ENCODE results near the gene ZSCAN5A. TPM values are rescaled to one million over a fixed set of nuclear protein-coding genes. Genes with fewer than 3 reads are reported as not detected.
"Not testable (repeated sequence)": the region's sequence is repeated elsewhere in the genome, so short reads cannot be mapped to it uniquely, and the experiment has no call there.

ZSCAN5A gene
- total RNA-seq, 1 experiment from 2014 or later: 12.7 TPM

DNA sequence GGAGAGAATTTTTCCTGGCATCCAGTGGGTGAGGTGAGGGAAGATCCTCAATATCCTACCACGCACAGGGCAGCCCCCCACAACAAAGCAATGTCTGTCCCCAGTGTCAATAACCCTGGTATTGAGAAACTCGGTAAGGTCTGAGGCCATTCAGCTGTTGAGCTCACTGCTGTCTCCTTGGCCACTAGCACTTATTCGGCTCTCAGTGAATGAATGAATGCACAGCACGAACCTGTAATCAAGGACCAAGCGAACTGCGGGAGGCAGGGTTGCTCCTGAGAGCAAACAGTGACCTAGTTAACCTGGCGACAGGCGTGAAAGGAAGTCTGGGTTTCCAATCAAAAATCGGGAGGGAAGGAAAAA lies 640 bp downstream of the ZSCAN5A start:
- DNase-seq (ENCODE audit: low spot score): no peak

DNA sequence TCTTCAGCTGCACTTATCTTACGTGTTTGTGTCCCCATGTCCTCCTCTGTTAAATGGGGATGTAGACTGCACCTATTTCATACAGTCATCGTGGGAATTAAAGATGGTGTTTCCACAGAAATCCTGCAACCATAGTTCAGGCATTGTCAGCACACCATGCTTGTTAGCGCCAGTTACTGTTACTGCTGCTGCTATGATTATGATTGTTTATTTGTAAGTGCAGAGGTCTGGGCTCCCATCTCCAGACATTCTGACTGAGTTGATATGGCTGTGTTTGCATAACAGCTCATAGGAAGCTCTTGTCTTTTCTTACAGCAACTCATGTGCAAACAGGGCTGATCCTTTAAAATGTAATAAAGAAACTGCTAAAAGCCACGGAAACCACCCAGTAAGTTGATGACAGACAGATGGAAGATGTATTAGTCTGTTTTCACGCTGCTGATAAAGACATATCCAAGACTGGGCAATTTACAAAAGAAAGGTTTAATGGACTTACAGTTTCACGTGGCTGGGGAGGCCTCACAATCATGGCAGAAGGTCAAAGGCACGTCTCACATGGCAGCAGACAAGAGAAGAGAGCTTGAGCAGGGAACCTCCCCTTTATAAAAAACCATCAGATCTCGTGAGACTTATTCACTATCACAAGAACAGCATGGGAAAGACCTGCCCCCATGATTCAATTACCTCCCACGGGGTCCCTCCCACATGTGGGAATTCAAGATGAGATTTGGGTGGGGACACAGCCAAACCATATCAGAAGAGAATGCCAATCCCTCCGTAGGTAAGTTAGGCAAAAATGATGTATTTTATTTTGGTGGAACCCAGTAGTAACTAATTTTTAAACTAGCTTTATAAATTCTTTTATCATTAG lies 1.6 kb downstream of the ZSCAN5A start:
- no peak for DNase-seq (ENCODE audit: low spot score)

DNA sequence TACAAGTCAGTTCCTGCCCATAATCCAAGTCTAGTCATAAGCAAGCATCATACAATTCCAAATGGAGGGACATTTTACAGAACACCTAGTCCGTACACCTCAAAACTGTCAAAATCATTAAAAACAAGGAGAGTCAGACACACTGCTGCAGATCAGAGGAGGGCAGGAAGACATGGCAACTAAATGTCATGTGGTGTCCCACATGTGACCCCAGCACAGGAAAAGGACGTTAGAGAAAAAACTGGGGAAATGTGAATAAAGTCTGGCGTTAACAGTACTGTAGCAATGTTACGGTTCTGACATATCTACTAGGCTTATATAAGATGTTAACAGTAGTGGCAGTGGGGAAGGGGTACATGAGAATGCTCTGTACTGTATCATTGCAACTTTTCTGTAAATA lies 2.3 kb downstream of the ZSCAN5A start:
- DNase-seq (ENCODE audit: low spot score): no peak

DNA sequence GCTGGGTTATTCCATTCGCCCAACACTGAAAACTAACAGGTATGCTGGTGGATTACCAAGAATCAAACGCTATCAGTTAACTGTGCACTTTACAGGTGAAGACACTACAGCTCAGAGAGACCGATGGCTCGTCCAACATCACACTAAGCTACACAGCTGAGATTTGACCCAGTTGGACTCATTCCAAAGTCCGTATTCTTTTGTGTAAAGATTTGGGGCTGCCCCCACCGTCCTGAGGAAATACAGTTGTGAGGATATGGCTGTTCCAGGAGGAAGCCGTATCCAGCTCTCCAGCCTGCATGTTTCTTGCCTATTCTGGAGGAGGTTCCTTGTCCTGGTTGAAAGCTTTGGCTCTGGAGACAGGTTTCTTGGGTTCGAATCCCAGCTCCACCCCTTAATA lies 4.2 kb downstream of the ZSCAN5A start:
- no peak for DNase-seq (ENCODE audit: low spot score)

DNA sequence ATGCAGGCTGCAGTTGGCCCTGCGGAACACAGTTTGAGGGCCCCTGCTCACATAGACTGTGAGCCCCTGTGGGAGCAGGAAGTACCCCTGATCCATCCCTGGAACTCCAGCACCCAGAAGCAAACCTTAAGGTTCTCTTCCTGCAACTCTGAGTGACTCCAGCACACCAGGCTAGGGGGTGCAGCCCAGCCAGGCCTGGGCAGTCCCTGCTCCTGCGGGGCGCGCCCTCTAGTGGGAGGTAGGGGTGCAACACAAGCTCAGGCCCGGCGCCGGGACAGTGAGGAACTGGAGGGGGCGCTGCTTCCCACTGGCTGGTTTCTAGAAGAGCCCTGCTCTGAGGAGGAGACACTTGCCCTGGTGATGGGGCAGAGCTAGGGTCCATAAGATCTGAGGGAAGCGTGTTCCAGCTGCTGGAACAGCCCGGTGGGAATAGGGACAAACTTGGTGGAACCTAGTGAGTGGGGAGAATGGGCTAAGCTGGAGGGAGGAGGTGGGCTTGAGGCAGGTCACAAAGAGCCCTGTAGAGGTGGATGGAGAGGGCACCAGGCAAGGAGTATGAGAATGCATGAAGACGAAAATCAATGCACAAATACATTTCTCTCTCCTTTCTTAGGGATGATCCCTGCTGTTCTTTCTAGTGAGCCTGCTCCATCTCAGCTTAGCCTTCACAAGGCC lies 5.0 kb downstream of the ZSCAN5A start:
- DNase-seq (ENCODE audit: low spot score): peak; percentile 74

DNA sequence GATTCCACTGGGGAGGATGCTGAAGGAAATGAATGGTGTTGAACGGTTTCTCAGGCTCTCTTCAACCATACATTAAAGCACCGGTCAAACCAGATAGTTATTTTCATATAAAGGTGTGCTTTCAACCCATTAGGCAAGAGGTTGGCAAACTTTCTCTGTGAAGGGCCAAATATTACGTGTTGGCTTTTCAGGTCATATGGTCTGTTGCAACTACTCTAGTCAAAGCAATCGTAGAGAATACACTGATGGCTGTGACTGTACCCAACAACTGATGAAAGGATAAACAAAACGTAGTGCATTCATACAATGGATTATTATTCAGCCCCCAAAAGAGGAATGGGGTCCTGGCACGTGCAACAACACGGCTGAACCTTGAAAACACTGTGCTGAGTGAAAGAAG lies 5.8 kb downstream of the ZSCAN5A start:
- no peak for DNase-seq (ENCODE audit: low spot score)

DNA sequence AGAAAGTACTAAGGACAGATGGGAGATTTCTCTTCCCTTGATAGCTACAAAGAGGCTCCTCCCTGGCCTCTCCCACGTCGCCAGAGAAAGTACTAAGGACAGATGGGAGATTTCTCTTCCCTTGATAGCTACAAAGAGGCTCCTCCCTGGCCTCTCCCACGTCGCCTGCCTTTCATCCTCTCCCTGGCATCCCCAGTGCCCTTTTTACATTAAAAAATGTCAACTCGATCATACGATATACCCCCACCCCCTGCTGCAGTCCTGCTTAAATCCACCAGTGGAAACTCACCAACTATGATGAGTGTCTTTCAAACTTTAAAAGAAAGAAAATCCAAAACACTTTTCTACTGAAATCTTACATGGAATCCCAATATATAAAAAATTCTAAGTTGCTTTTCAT lies 7.6 kb downstream of the ZSCAN5A start:
- DNase-seq (ENCODE audit: low spot score): not testable (repeated sequence)

DNA sequence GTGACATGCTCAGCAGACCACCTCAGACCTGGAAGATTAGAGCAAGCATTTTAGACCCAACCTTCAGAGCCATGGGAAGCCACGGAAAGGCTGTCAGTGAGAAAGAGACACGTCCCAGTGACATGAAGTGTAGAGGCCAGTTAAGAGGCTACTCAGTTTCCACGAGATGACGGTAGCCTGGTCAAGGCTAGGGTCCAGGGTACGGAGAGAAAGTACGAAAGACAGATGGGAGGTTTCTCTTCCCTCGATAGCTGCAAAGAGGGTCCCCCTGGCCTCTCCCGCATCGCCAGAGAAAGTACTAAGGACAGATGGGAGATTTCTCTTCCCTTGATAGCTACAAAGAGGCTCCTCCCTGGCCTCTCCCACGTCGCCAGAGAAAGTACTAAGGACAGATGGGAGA lies 8.6 kb downstream of the ZSCAN5A start:
- DNase-seq (ENCODE audit: low spot score): no peak

DNA sequence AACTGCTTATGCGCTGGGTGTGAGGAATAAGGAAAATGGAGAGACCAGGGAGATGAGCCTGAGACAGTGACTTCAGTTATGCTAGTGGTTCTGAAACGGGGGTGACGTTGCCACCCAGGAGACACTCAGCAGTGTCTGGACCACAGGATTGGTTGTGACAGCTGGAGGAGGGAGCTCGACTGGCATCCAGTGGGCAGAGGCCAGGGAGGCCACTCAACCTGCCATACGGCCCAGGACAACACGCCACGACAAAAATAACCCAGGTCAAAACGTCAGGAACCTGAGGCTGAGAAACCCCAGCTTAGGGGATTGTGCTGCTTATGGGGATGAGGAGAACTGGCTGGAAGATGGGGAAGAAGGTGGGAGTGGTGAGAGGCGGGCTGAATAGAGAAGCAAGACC lies 10.4 kb downstream of the ZSCAN5A start:
- DNase-seq (ENCODE audit: low spot score): no peak

DNA sequence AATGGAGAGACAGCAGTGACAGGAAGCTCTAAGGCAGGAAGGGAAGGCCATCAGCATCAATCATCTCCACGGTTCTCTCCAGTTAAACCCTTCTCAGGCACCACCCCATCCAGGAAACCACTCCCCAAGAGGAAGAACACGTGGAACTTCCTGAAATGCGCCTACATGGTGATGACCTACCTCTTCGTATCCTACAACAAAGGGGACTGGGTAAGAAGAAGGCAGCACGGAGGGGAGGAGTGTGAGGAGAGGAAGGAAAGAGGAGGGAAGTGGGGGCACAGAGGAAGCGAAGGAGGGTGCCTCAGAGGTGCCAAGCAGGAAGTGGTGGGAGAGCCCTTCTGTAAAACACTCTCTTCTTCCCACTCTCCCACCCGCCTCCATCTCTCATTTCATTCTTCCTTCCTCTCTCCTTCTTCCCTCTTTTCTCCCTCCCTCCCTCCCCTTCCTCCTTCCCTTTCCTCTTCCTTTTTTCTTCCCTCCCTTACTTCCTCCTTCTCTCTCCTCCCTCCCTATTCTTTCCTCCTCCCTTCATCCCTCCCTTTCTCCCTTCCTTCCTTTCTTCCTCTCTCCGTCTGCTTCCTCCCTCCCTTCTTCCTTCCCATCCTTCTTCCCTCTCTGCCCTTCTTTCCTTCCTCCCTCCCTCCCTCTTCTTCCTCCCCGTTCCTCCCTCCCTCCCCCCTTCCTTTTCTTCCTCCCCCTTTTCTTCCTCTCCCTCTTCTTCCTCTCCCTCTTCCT lies 12.6 kb downstream of the ZSCAN5A start:
- no peak for DNase-seq (ENCODE audit: low spot score)

DNA sequence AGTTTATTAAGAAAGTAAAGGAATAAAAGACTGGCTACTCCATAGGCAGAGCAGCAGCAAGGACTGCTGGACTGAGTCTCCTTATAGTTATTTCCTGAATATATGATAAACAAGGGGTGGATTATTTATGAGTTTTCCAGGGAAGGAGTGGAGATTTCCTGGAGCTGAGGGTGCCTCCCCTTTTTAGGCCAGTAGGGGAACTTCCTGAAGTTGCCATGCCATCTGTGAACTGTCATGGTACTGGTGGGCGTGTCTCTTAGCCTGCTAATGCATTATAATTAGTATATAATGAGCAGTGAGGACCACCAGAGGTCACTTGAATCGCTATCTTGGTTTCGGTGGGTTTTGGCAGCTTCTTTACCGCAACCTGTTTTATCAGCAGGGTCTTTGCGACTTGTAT lies 13.5 kb downstream of the ZSCAN5A start:
- DNase-seq (ENCODE audit: low spot score): no peak

DNA sequence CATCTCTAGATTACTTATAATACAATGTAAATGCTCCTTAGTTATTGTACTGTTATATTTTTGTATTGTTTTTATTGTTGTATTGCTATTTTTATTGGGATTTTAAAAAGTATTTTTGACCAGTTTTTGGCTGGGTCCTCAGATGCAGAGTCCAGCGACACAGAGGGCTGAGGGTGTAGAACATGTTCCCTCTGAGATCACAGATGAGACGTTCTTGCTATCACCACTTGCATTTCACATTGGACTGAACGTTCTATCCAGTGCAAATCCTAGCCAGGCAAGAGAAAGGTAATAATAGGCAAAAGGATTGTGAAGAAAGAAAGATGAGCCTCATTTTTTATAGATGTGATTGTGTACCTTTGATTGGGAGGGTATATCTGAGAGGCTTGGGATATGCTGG lies 15.0 kb downstream of the ZSCAN5A start:
- DNase-seq (ENCODE audit: low spot score): no peak

DNA sequence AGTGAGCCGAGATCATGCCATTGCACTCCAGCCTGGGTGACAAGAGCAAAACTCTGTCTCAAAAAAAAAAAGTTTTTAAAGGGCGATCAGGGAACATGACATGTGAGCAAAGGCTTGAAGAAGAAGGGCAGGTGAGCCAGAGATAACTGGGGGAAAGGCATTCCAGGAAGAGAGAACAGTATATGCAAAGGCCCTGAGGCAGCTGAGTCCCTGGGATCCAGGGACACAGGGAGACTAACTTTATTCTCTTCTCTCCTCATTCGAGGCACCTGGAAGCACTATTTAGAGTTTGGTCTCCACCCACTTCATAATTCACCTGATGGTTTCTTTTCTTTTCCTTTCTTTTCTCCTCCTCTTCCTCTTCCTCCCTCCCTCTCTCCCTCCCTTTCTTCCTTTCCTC lies 17.6 kb downstream of the ZSCAN5A start:
- no peak for DNase-seq (ENCODE audit: low spot score)

DNA sequence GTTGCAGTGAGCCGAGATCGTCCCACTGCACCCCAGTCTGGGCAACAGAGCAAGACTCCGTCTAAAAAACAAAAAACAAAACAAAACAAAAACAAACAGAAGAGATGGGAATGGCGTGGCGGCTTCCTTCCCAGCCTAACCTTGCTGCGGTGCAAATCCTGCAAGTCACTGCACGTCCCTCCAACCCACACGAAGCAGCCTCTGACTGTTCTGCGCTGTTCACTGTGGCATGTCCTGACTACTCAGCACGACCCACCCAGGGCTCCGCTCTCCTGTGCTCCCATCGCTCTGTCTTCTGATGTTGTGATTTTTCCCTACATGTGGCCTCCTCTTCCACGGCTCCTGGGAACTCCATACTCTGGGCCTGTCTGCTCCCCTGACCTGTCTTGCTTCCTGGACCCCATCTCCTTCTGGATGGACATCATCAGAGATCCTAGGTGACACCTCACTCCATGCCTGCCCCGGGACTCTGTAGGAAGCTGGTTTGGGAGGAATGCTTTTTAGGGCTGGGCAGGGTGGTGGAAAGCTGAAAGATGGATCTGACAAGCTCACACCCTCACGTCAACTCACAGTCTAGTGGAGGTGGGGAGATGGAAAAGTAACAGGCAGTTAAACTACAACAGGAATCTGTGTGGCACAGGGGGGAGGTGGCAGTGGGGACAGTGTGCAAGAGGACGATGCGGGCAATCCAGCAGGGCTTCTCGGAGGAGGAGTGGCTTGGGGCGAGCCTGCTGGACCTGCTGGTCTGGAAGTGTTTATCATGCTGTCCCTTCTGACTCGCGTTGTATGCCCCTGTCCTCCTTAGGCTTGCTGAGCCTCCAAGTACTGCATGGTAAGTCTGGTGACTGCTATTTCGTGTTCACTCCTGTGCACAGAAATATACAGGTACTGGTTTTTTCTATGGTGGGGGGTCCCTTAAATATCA lies 18.8 kb downstream of the ZSCAN5A start:
- no peak for DNase-seq (ENCODE audit: low spot score)

DNA sequence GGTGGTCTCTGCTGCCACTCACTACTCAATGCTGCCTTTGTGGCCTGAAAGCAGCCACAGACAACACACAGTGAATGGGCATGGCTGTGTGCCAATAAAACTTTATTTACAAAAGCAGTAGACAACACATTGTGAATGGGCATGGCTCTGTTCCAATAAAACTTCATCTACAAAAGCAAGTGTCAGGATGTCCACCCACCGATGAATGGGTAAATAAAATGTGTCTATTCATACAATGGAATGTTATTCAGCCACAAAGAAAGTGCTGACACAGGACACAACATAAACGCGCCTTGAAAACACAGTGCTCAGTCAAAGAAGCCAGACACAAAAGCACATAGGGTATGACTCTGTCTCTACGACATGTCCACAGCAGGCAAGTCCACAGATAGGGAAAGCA lies 20.1 kb downstream of the ZSCAN5A start:
- peak; percentile 55 for DNase-seq (ENCODE audit: low spot score)

DNA sequence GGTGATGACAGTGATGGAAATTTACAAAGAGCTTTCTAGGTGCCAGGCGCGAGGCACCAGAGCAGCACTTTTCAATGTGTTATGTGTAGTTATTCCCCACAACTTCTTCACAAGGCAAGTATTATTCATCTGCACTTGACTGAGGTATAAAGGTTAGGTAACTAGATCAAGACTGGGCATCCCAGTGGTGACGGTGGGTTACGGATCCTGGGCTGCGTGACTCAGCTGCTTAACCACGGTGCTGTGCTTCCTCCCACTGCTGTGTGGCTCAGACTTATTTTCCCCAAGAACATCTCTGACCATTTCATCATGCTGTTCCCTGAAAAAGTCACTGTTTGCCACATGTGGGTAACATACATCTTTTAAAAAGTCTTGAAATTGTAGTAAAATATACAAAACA lies 22.8 kb downstream of the ZSCAN5A start:
- DNase-seq (ENCODE audit: low spot score): no peak

DNA sequence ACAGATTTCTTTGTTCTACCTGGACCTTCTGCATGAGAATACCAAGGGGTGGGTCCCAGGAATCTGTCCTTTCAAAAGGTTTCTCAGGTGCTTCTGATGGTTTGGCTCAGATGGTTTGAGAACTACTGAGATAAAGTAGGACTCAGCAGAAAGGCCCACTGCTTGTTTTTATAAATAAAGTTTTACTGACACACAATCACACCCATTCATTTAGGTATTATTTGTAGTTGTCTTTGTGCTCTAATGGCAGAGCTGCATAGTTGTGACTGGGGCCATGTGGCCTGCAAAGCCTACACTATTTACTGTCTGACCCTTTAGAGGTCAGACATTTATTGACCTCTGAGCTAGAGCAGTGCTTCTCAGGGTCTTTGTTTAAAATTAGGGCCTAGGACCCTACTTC lies 24.5 kb downstream of the ZSCAN5A start:
- no peak for DNase-seq (ENCODE audit: low spot score)

DNA sequence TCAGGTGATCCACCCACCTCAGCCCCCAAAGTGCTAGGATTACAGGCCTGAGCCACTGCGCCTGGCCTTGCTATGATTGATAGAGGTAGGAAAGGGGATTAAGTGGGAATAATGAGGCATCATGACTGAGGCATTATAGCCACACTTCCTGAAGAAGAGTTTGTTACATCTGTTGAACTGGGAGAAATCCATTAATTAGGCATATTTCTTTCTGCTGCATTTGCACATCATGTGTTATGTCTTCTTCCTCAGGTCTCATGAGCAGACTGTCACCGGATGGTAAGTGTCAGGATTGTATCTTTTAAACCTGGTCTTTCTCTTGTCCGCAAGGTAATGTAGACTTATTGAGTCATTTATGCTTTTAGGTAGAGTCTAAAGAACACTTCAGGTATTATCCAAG lies 29.9 kb downstream of the ZSCAN5A start:
- no peak for DNase-seq (ENCODE audit: low spot score)

DNA sequence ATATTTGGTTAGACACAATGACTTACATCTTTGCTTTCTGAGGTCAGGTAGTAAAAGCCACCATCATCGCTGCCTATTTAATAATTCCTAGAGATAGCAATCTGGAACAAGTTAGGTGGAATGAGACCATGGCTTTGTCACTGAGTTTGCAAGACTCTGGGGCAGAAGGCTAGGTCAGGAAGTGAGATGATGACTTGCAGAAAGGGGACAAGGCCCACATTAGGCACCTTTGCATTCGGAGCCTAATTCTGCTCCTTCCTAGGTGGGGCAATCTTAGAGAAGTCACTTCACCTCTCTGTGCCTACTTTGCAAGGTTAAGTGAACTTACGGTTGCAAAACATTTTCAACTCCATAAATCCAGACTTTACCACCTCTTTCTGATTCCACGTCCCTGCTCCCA lies 31.8 kb downstream of the ZSCAN5A start:
- no peak for DNase-seq (ENCODE audit: low spot score)

DNA sequence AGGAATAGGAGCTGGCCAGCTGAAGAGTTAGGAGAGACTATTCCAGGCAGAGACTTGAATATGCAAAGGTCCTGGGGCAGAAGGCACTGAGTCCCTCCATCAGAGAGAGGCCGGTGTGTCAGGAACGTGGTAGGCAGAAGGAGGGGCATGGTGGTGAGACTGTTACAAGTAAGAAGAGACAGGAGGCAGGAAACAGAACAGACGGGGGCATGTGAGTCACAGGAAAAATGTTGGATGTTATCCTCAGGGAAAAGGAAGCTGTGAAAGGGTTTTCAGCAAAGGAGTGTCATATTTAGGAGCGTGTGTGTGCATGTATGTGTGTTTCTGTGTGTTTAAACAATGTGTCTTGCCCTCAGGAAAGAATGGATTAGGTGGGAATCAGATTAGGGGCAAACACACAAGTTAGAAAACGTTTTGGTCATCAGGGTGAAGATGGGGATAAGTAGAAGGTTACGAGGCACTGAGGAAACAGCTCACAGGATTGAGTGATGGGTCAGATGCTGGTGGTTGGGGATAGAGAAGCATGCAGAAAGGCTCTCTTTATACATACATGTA lies 41.0 kb downstream of the ZSCAN5A start:
- peak; percentile 43 for DNase-seq (ENCODE audit: low spot score)

DNA sequence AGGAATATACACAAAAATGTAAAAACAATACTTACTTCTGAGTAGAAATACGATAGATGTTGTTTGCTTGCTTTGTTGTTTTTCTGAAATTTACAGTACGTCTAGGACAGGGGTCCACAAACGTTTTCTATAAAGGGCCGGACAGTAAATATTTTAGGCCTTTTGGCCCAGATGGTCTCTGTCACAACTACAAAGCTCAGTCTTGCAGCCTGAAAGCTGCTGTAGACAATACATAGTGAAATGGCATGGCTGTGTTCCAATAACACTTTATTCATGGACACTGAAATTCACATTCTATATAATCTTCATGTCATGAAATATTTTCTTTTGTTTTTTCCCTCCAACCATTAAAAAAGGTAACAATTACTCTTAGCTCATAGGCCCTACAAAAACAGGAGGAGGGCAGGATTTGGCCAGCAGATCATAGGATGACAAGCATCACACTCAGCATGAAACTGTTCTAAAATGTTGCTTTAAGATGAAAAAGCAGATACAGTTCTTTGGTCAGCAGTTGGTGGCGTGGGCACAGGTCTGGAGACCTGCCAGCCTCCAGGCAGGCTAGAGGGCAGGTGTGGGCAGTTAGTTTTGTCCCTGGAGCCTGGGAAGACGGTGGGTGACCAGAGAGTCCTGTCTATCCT lies 42.4 kb downstream of the ZSCAN5A start, which contains the start of gene EDDM13:
EDDM13 (plus strand) TSS at position 588 of the 638 bp plus-strand sequence. CDS start 87 bp downstream, outside the sequence.
- DNase-seq (ENCODE audit: low spot score): no peak

Data from H4 (cell line).